ENCODE results near the gene SMIM41.

Gene SMIM41

GRCh38 chr12:52074971-52075724 lies 4.4 kb upstream of the SMIM41 start:
- no peak for DNase-seq
- Histone ChIP-seq H3K36me3 (replicated peaks) (peaks cover 47% of the 10 kb centered on the region), H3K27ac (no peak overlapping the region), H3K4me3 (ENCODE audit: low read depth, low read length) (no peak overlapping the region), H3K27me3 (replicated peaks) (no peaks in the 10 kb centered on the region)
- TF ChIP-seq, protein P1, sequence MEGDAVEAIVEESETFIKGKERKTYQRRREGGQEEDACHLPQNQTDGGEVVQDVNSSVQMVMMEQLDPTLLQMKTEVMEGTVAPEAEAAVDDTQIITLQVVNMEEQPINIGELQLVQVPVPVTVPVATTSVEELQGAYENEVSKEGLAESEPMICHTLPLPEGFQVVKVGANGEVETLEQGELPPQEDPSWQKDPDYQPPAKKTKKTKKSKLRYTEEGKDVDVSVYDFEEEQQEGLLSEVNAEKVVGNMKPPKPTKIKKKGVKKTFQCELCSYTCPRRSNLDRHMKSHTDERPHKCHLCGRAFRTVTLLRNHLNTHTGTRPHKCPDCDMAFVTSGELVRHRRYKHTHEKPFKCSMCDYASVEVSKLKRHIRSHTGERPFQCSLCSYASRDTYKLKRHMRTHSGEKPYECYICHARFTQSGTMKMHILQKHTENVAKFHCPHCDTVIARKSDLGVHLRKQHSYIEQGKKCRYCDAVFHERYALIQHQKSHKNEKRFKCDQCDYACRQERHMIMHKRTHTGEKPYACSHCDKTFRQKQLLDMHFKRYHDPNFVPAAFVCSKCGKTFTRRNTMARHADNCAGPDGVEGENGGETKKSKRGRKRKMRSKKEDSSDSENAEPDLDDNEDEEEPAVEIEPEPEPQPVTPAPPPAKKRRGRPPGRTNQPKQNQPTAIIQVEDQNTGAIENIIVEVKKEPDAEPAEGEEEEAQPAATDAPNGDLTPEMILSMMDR (IDR thresholded peaks at IDR 0.05; ENCODE audit: low read depth, low read length, missing control alignments): no peak
- in situ Hi-C loops (cut with HindIII; ENCODE audit: low pct_ligation_motif_present, low sequenced_read_pairs): no loop called here

- no peak for DNase-seq
- TF ChIP-seq, protein P1 (IDR thresholded peaks at IDR 0.05; ENCODE audit: low read depth, low read length, missing control alignments): no peak
- no peak overlapping the region for H3K4me3 ChIP-seq (ENCODE audit: low read depth, low read length)
- in situ Hi-C loops (cut with HindIII; ENCODE audit: low pct_ligation_motif_present, low sequenced_read_pairs): no loop called here
- no peaks in the 10 kb centered on the region for H3K27me3 ChIP-seq (replicated peaks)
- peaks cover 47% of the 10 kb centered on the region for H3K36me3 ChIP-seq (replicated peaks)
- no peak overlapping the region for H3K27ac ChIP-seq
Observed at GRCh38 chr12:52076811-52077210, 2.7 kb upstream of the SMIM41 start.

- TF ChIP-seq, protein P1 (IDR thresholded peaks at IDR 0.05; ENCODE audit: low read depth, low read length, missing control alignments): no peak
- Histone ChIP-seq H3K27ac (no peak overlapping the region), H3K36me3 (replicated peaks) (peaks cover 47% of the 10 kb centered on the region), H3K27me3 (replicated peaks) (no peaks in the 10 kb centered on the region), H3K4me3 (ENCODE audit: low read depth, low read length) (no peak overlapping the region)
- DNase-seq: no peak
- in situ Hi-C loops (cut with HindIII; ENCODE audit: low pct_ligation_motif_present, low sequenced_read_pairs): no loop called here
Observed at GRCh38 chr12:52078276-52078675, 1.2 kb upstream of the SMIM41 start.

- in situ Hi-C loops (cut with HindIII; ENCODE audit: low pct_ligation_motif_present, low sequenced_read_pairs): loop anchor here (5.0 kb wide), 1 partner anchor 58 kb away; no protein-coding TSS in a partner anchor
- Histone ChIP-seq H3K36me3 (replicated peaks) (peaks cover 33% of the 10 kb centered on the region), H3K4me3 (ENCODE audit: low read depth, low read length) (no peak overlapping the region), H3K27ac (no peak overlapping the region), H3K27me3 (replicated peaks) (no peaks in the 10 kb centered on the region)
- TF ChIP-seq, protein P1 (IDR thresholded peaks at IDR 0.05; ENCODE audit: low read depth, low read length, missing control alignments): no peak
- no peak for DNase-seq
Observed at GRCh38 chr12:52080403-52081251, 1.1 kb downstream of the SMIM41 start.

DNA sequence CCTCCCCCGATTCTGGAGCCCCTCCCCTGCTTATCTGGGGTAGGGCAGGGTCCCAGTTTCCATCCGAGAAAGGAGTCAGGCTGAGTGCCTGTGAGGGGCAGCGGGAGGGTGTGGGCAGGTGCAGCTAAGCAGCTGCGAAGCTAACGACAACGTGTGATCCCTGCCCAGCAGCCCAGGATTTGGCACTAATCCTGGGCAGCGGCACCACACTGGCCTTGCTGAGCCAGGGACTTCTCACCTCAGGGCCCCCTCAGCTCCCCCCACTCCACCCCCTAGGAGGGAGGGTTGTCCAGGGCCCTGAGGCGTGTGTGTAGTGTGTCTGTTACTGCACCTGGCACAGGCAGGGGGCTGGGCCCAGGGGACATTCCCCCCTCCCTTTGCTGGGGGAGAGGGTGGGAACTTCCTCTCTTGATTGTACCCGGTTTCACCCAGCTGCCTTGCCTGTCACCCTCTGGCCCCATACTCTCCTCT lies 1.8 kb downstream of the SMIM41 start:
- H3K4me3 ChIP-seq (ENCODE audit: low read depth, low read length): no peak overlapping the region
- in situ Hi-C loops (cut with HindIII; ENCODE audit: low pct_ligation_motif_present, low sequenced_read_pairs): loop anchor here (5.0 kb wide), 1 partner anchor 59 kb away; no protein-coding TSS in a partner anchor

More for the DNA sequence above, 1.8 kb downstream of the SMIM41 start:
- Histone ChIP-seq H3K36me3 (replicated peaks) (peaks cover 26% of the 10 kb centered on the region), H3K27me3 (replicated peaks) (no peaks in the 10 kb centered on the region), H3K27ac (no peak overlapping the region)
- no peak for DNase-seq
- TF ChIP-seq, protein P1 (IDR thresholded peaks at IDR 0.05; ENCODE audit: low read depth, low read length, missing control alignments): no peak

Data from brain microvascular endothelial cell (primary cell).